ENCODE results near the gene BEGAIN. TPM values are rescaled to one million over a fixed set of nuclear protein-coding genes. Genes with fewer than 3 reads are reported as not detected.

The BEGAIN gene
- total and polyA plus RNA-seq, 2 of the 8 experiments (the other 6 are each of a cell fraction or from before 2014, with no cell fraction given): 2.9 to 3.0 TPM

DNA sequence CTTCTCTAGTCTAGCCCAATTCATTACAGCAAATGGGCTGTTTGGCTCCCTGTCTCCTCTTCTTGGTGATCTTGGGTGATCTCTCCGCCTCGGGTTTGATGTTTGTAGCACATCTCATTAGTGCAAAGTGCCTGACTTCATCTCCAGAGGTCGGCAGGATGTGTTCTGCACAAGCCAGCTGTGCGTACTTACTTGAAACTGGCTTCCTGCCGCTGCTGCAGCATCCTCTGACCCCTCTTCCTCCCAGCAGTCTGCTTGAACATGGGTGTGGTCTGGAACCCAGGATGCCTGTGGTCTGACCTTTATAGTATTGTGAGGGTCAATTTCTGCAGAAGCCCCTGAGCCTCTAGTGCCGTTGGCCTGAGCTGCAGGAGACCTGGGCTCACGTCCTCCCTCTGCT is 99.2 kb downstream of the BEGAIN start:
- ChIA-PET CTCF (ENCODE audit: partially characterized antibody) (interaction anchor here (1.3 to 4.2 kb wide), 5 partner anchors 16 to 158 kb away, joined by 5 to 13 read pairs (median 5); no protein-coding TSS in a partner anchor), POLR2A (ENCODE audit: partially characterized antibody) (no interaction called here)
- Histone ChIP-seq H2BK20ac (ENCODE audit: low read length) (no peak overlapping the region), H3K9me3 (ENCODE audit: insufficient read depth in 2 of 2, low read depth in 1 of 2, low read length in 1 of 2) (no peaks in the 10 kb centered on the region), H2BK12ac (ENCODE audit: low read depth, low read length) (no peak overlapping the region), H4K5ac (ENCODE audit: insufficient read length, low read depth, low read length) (no peak overlapping the region), H3K36me3 (ENCODE audit: control insufficient read depth in 2 of 4, insufficient read depth in 4 of 4, low read length in 3 of 4) (no peaks in the 10 kb centered on the region), H2AFZ (ENCODE audit: low read length) (no peak overlapping the region), H3K27me3 (replicated peaks in 1 of 4; ENCODE audit: control insufficient read depth in 3 of 4, extremely low read depth in 1 of 4, insufficient read depth in 3 of 4, low read length in 3 of 4) (no peaks in the 10 kb centered on the region), H3K18ac (ENCODE audit: extremely low read depth, low read length) (no peak overlapping the region), H3K23me2 (ENCODE audit: low read depth, low read length) (no peaks in the 10 kb centered on the region; the same call in 1 of the 2 replicates), H3K4me1 (replicated peaks in 1 of 4; ENCODE audit: control insufficient read depth in 3 of 4, insufficient read depth in 4 of 4, low read length in 3 of 4) (no peaks in the 10 kb centered on the region; a peak in 1 of 7 replicates), H2BK15ac (ENCODE audit: low read length) (peak overlapping the region; percentile 37; the same call in 1 of the 2 replicates), H3K56ac (replicated peaks; ENCODE audit: insufficient read length, low read depth, low read length) (no peak overlapping the region), H3K4me3 (ENCODE audit: extremely low read depth in 1 of 4, insufficient read depth in 2 of 4, low read depth in 3 of 4, low read length in 4 of 4) (no peak overlapping the region), H3K79me1 (ENCODE audit: low read depth, low read length) (no peaks in the 10 kb centered on the region), H3K27ac (ENCODE audit: low read depth, low read length) (no peak overlapping the region), H2AK5ac (ENCODE audit: low read depth, low read length) (no peak overlapping the region), H4K8ac (ENCODE audit: extremely low read depth, insufficient read depth, low read length) (no peak overlapping the region), H3K4ac (replicated peaks; ENCODE audit: insufficient read length, low read depth, low read length) (no peak overlapping the region), H2BK5ac (ENCODE audit: low read depth, low read length) (no peak overlapping the region), H4K20me1 (replicated peaks in 1 of 2; ENCODE audit: control insufficient read depth in 1 of 2, insufficient read depth in 2 of 2, low read length in 2 of 2) (peaks cover 0 to 9% of the 10 kb centered on the region in 2 experiments), H3K23ac (ENCODE audit: insufficient read length) (no peak overlapping the region), H3K4me2 (ENCODE audit: insufficient read depth in 1 of 2, low read depth in 2 of 2, low read length in 2 of 2) (no peak overlapping the region), H4K91ac (replicated peaks; ENCODE audit: insufficient read length, low read length) (no peak overlapping the region), H3K14ac (ENCODE audit: insufficient read length) (no peak overlapping the region), H2BK120ac (replicated peaks; ENCODE audit: low read depth, low read length) (no peak overlapping the region), H3K9ac (replicated peaks in 1 of 4; ENCODE audit: extremely low read depth in 1 of 4, low read depth in 3 of 4, low read length in 3 of 4) (no peak overlapping the region), H3K79me2 (ENCODE audit: control insufficient read depth in 1 of 2, insufficient read depth in 2 of 2, low read length in 2 of 2) (no peaks in the 10 kb centered on the region)
- DNase-seq (ENCODE audit: low read depth in 1 of 2, low spot score in 2 of 2) (no peak), FAIRE-seq (no peak)
- WGBS, 2 experiments (ENCODE audit: extremely low coverage in 1 of 2, insufficient coverage in 1 of 2, insufficient read length in 1 of 2, insufficient replicate concordance in 2 of 2, low coverage in 1 of 2, low lambda C conversion rate in 2 of 2, missing lambda C conversion rate in 1 of 2): 89% methylated on average over 7 of the region's 7 CpGs; no CpG with 5 or more reads in 1 of the 2 experiments
- no peak for TF ChIP-seq CHD1 (IDR thresholded peaks at IDR 0.05; ENCODE audit: low read depth, low read length)
- TF ChIP-seq TBP (IDR thresholded peaks at IDR 0.05; ENCODE audit: low read depth, low read length): no peak
- TF ChIP-seq ASH2L (IDR thresholded peaks at IDR 0.05; ENCODE audit: low read length): no peak
- TF ChIP-seq KDM4A (IDR thresholded peaks at IDR 0.05; ENCODE audit: low read depth, low read length, severe bottlenecking): no peak

All from H1 (cell line).